Mammary epithelial cell (primary cell): Measurements from ENCODE around the gene FGF4.

Experiments
- EZH2 ChIP-seq: IDR thresholded peaks from 2 replicates; pipeline ENCODE4 v1.6.1; 2012; ENCODE audit warnings: low read length, inconsistent platforms, borderline replicate concordance
- TF ChIP-seq, protein P1 (sequence below), 2 donors: IDR thresholded peaks in 1 of 2; conservative IDR thresholded peaks in 1 of 2; 2 replicates each; pipeline ENCODE4 v1.5.1; 2011 to 2012; ENCODE audit warnings: inconsistent platforms in 2 of 2, low read length in 2 of 2, mild to moderate bottlenecking in 2 of 2, control low read depth in 1 of 2, low read depth in 1 of 2; ENCODE audit not compliant: insufficient read depth in 1 of 2; ENCODE audit errors: extremely low read depth in 1 of 2

DNA sequence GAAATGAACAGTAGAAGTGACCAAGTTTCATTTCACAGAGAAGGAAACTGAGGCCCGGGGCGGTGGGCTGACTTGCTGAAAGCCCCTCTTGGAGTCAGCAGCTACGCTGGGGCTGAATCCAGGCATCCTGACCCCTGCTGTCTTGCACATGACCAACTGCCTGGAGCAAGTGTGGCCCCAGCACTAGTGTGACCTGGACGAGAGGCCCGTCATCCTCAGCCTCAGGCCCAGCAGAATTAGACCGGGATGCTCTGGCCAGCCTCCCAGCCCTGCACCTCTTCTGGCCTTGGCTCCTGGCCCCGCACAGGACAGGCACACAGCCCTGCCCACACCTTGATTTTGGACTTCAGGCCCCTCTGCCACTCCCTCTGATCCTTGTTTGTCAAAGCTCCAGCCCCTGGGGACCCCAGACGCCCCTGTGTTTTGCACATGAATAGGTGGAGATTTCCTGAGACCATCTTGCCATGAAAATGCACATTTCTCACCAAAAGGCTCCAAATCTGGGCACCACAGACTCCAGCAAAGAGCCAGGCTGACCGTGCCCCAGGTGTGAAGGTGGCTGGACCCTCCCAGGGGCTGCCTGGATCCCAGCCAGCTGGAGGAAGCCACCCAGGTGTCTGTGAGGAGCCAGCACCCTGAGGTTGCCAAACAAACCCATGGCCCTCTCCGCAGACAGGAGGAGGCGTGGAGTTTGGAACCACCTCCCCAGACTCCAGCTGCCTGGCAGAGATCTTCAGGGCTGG, 24.9 kb downstream of the FGF4 start:
- TF ChIP-seq, protein P1, sequence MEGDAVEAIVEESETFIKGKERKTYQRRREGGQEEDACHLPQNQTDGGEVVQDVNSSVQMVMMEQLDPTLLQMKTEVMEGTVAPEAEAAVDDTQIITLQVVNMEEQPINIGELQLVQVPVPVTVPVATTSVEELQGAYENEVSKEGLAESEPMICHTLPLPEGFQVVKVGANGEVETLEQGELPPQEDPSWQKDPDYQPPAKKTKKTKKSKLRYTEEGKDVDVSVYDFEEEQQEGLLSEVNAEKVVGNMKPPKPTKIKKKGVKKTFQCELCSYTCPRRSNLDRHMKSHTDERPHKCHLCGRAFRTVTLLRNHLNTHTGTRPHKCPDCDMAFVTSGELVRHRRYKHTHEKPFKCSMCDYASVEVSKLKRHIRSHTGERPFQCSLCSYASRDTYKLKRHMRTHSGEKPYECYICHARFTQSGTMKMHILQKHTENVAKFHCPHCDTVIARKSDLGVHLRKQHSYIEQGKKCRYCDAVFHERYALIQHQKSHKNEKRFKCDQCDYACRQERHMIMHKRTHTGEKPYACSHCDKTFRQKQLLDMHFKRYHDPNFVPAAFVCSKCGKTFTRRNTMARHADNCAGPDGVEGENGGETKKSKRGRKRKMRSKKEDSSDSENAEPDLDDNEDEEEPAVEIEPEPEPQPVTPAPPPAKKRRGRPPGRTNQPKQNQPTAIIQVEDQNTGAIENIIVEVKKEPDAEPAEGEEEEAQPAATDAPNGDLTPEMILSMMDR (conservative IDR thresholded peaks at IDR 0.05 in 1 of 2, IDR thresholded peaks at IDR 0.05 in 1 of 2; ENCODE audit: extremely low read depth in 1 of 2, insufficient read depth in 1 of 2, low read depth in 1 of 2, low read length in 2 of 2) = no peak
- TF ChIP-seq EZH2 = no peak
